ENCODE measurements around the gene OLFML2B.

Gene OLFML2B

DNA sequence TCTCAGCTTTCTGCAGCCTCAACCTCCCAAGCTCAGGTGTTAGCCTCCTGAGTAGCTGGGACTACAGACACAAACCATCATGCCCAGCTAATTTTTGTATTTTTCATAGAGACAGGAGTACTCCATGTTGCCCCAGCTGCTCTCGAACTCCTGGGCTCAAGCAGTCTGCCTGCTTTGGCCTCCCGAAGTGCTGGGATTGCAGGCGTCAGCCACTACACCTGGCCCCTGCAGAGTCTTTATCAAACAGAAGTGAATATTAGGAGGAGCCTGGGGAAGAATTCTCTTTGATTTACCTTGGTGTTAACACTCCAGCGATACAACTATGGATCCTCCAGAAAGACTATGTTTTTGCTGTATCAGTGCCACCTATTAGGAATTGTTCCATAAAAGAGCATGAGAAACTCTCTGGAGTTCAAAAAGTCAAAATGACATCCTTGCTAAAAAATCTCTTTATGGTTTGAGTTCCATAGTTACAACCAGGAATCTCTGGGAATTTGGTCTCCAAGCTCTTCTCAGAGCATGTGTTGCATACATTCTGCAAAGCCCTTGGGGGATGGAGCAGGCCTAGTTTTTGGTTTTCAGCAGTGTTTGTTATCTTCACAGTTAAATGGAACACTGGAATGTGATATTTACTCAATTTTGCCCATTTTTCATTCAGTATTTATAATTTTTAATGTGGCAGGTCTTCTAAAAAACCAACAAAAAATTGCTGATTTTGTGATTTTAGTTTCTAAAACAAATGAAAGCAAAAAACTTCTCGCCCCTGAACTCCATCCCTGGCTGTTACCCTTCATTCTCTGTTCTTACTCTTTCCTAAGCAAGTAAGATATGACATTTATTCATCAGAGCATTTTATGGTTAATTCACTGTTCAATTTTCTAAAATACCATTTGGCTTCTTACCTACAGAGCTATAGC is 77.3 kb downstream of the OLFML2B start:
- Histone ChIP-seq H3K9me3 (ENCODE audit: insufficient read depth, low read depth, low read length) (no peaks in the 10 kb centered on the region), H3K4me3 (ENCODE audit: low read length, poor library complexity, severe bottlenecking) (no peak overlapping the region), H3F3A (ENCODE audit: low read depth) (no peaks in the 10 kb centered on the region), H3K9me2 (replicated peaks; ENCODE audit: low read depth, low read length) (no peaks in the 10 kb centered on the region), H3K4me2 (ENCODE audit: low read depth, low read length, poor library complexity, severe bottlenecking) (no peak overlapping the region), H3K4me1 (ENCODE audit: insufficient read depth, low read length, poor library complexity, severe bottlenecking) (no peaks in the 10 kb centered on the region), H3K9ac (ENCODE audit: low read depth, low read length, poor library complexity, severe bottlenecking) (no peak overlapping the region), H3K36me3 (ENCODE audit: insufficient read depth, low read length) (peaks cover 47% of the 10 kb centered on the region), H3K79me2 (ENCODE audit: insufficient read depth, low read length) (no peaks in the 10 kb centered on the region), H2AFZ (ENCODE audit: low read length) (no peak overlapping the region), H4K20me1 (ENCODE audit: insufficient read depth, low read length, poor library complexity, severe bottlenecking) (no peaks in the 10 kb centered on the region), H3K27me3 (ENCODE audit: insufficient read depth, low read length, poor library complexity, severe bottlenecking) (no peaks in the 10 kb centered on the region)
- no peak for TF ChIP-seq EZH2phosphoT487 (IDR thresholded peaks at IDR 0.05; ENCODE audit: borderline replicate concordance)
- TF ChIP-seq, protein P1, sequence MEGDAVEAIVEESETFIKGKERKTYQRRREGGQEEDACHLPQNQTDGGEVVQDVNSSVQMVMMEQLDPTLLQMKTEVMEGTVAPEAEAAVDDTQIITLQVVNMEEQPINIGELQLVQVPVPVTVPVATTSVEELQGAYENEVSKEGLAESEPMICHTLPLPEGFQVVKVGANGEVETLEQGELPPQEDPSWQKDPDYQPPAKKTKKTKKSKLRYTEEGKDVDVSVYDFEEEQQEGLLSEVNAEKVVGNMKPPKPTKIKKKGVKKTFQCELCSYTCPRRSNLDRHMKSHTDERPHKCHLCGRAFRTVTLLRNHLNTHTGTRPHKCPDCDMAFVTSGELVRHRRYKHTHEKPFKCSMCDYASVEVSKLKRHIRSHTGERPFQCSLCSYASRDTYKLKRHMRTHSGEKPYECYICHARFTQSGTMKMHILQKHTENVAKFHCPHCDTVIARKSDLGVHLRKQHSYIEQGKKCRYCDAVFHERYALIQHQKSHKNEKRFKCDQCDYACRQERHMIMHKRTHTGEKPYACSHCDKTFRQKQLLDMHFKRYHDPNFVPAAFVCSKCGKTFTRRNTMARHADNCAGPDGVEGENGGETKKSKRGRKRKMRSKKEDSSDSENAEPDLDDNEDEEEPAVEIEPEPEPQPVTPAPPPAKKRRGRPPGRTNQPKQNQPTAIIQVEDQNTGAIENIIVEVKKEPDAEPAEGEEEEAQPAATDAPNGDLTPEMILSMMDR (conservative IDR thresholded peaks at IDR 0.05; ENCODE audit: low read length), result no peak

DNA sequence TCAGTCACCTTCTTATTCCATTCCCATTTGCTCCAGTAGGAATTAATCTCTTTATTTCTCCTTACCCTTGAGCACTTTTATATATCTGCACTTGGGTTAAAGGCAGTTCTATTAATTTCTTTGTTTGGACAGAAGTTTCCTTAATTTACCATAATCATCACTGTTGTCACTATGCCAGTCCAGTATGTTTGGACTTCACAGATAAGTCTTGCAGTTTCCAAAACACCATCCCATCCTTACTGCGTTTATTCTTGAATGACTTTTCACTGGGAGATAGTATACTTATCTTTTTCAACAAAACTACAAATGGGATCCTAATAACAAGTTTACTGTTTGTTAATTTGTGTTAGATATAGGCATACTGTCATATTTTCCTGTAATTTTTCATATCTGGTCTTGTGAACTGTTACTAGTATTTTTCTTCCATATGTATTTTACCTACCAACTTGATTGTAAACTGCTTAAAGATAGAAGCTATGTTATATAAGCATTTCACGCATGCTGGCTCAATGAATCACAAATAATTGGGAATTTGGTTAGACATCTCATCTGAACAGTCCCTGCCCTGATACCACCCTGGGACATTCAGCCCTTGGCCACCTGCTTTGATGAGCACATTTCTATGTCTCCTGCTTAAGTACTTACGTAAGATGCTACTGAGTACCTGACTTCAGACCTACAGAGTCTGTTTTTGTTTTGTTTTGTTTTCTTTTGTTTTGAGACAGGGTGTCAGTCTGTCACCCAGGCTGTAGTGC is 78.2 kb downstream of the OLFML2B start:
- no peak overlapping the region for H3K9ac ChIP-seq (ENCODE audit: low read depth, low read length, poor library complexity, severe bottlenecking)
- no peaks in the 10 kb centered on the region for H3K4me1 ChIP-seq (ENCODE audit: insufficient read depth, low read length, poor library complexity, severe bottlenecking)
- peaks cover 51% of the 10 kb centered on the region for H3K36me3 ChIP-seq (ENCODE audit: insufficient read depth, low read length)
- no peaks in the 10 kb centered on the region for H4K20me1 ChIP-seq (ENCODE audit: insufficient read depth, low read length, poor library complexity, severe bottlenecking)
- H3K9me3 ChIP-seq (ENCODE audit: insufficient read depth, low read depth, low read length), result no peaks in the 10 kb centered on the region
- no peak overlapping the region for H3K4me3 ChIP-seq (ENCODE audit: low read length, poor library complexity, severe bottlenecking)
- H3F3A ChIP-seq (ENCODE audit: low read depth), result no peaks in the 10 kb centered on the region
- TF ChIP-seq EZH2phosphoT487 (IDR thresholded peaks at IDR 0.05; ENCODE audit: borderline replicate concordance), result no peak
- TF ChIP-seq, protein P1 (conservative IDR thresholded peaks at IDR 0.05; ENCODE audit: low read length), result no peak
- H3K79me2 ChIP-seq (ENCODE audit: insufficient read depth, low read length), result no peaks in the 10 kb centered on the region
- H3K27me3 ChIP-seq (ENCODE audit: insufficient read depth, low read length, poor library complexity, severe bottlenecking), result no peaks in the 10 kb centered on the region
- H3K4me2 ChIP-seq (ENCODE audit: low read depth, low read length, poor library complexity, severe bottlenecking), result no peak overlapping the region
- H2AFZ ChIP-seq (ENCODE audit: low read length), result no peak overlapping the region
- H3K9me2 ChIP-seq (replicated peaks; ENCODE audit: low read depth, low read length), result no peaks in the 10 kb centered on the region

DNA sequence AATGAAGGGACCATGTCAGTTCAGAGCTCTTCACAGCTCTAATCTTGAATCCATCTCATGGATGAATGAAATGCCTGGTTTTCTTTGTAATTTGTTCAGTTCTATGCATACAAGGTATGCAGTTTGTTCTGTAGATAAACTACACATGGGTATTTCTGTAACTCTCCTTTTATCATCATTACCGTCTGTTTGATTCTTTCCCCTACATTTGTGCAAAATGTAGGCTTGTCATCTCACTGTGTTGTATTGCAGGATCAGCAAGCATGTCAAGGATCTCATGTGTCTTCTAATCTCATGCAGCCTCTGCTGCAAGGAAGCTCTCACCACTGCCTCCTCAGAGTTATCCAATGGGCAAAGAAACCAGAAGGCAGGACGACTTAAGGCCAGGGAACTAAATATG is 79.3 kb downstream of the OLFML2B start:
- H3K36me3 ChIP-seq (ENCODE audit: insufficient read depth, low read length), result peaks cover 51% of the 10 kb centered on the region
- no peak overlapping the region for H3K9ac ChIP-seq (ENCODE audit: low read depth, low read length, poor library complexity, severe bottlenecking)
- H3K4me1 ChIP-seq (ENCODE audit: insufficient read depth, low read length, poor library complexity, severe bottlenecking), result no peaks in the 10 kb centered on the region
- H3K27me3 ChIP-seq (ENCODE audit: insufficient read depth, low read length, poor library complexity, severe bottlenecking), result no peaks in the 10 kb centered on the region
- no peaks in the 10 kb centered on the region for H4K20me1 ChIP-seq (ENCODE audit: insufficient read depth, low read length, poor library complexity, severe bottlenecking)
- no peak for TF ChIP-seq EZH2phosphoT487 (IDR thresholded peaks at IDR 0.05; ENCODE audit: borderline replicate concordance)
- H3K79me2 ChIP-seq (ENCODE audit: insufficient read depth, low read length), result no peaks in the 10 kb centered on the region
- H3K9me3 ChIP-seq (ENCODE audit: insufficient read depth, low read depth, low read length), result no peaks in the 10 kb centered on the region
- H3K9me2 ChIP-seq (replicated peaks; ENCODE audit: low read depth, low read length), result no peaks in the 10 kb centered on the region
- no peaks in the 10 kb centered on the region for H3F3A ChIP-seq (ENCODE audit: low read depth)
- no peak overlapping the region for H2AFZ ChIP-seq (ENCODE audit: low read length)
- no peak overlapping the region for H3K4me2 ChIP-seq (ENCODE audit: low read depth, low read length, poor library complexity, severe bottlenecking)
- H3K4me3 ChIP-seq (ENCODE audit: low read length, poor library complexity, severe bottlenecking), result no peak overlapping the region

All from Loucy (cell line).